GM06990 (cell line): Measurements from ENCODE around the gene GET3.
"Not testable (repeated sequence)": the region's sequence is repeated elsewhere in the genome, so short reads cannot be mapped to it uniquely, and the experiment has no call there.

Experiments used
- DNase-seq: peaks from one replicate; pipeline ENCODE4 v3.0.0-alpha.2; 2011; ENCODE audit not compliant: insufficient read length; ENCODE audit errors: extremely low read depth
- H3K27me3 ChIP-seq: replicated peaks from 2 replicates; pipeline ENCODE4 v1.6.0; 2011; ENCODE audit warnings: low read length; ENCODE audit not compliant: control insufficient read depth, insufficient read depth
- H3K36me3 ChIP-seq: 2 replicates; pipeline ENCODE4 v1.5.1; 2011; ENCODE audit warnings: low read length; ENCODE audit not compliant: control insufficient read depth, insufficient read depth
- H3K4me3 ChIP-seq: replicated peaks from 2 replicates; pipeline ENCODE4 v1.5.1; 2011; ENCODE audit warnings: low read depth, mild to moderate bottlenecking, control low read depth, low read length
- CTCF ChIP-seq: IDR thresholded peaks from 2 replicates; pipeline ENCODE4 v1.5.1; 2011; ENCODE audit warnings: low read length, control low read depth, mild to moderate bottlenecking, inconsistent platforms; ENCODE audit not compliant: insufficient read depth, poor library complexity, severe bottlenecking

Gene GET3

GRCh38 chr19:12720851-12721655 lies 16.2 kb upstream of the GET3 start:
- peak overlapping the region; percentile 90 for H3K4me3 ChIP-seq

GRCh38 chr19:12721656-12722565 lies 15.4 kb upstream of the GET3 start:
- peak; percentile 74 for DNase-seq
- no peak for TF ChIP-seq CTCF
- Histone ChIP-seq H3K27me3 (no peaks in the 10 kb centered on the region), H3K4me3 (peak overlapping the region; percentile 90), H3K36me3 (peaks cover 2% of the 10 kb centered on the region)

More at GRCh38 chr19:12720851-12721655, 16.2 kb upstream of the GET3 start:
- Histone ChIP-seq H3K27me3 (no peaks in the 10 kb centered on the region), H3K36me3 (peaks cover 5% of the 10 kb centered on the region)
- no peak for TF ChIP-seq CTCF
- no peak for DNase-seq

GRCh38 chr19:12722566-12723380 lies 14.5 kb upstream of the GET3 start:
- Histone ChIP-seq H3K4me3 (peak overlapping the region; percentile 90), H3K36me3 (peaks cover 4% of the 10 kb centered on the region), H3K27me3 (no peaks in the 10 kb centered on the region)
- peak; percentile 89 for DNase-seq
- TF ChIP-seq CTCF, result no peak

GRCh38 chr19:12723381-12723640 lies 14.0 kb upstream of the GET3 start:
- no peaks in the 10 kb centered on the region for H3K27me3 ChIP-seq
- no peak for DNase-seq
- TF ChIP-seq CTCF, result no peak
- peaks cover 6% of the 10 kb centered on the region for H3K36me3 ChIP-seq
- peak overlapping the region; percentile 90 for H3K4me3 ChIP-seq

- Histone ChIP-seq H3K36me3 (peaks cover 6% of the 10 kb centered on the region), H3K4me3 (peak within 1 kb of the TSS; percentile 90), H3K27me3 (no peaks in the 10 kb centered on the region)
- peak; percentile 74 for DNase-seq
- TF ChIP-seq CTCF, result no peak
Observed at GRCh38 chr19:12723641-12724426, 13.5 kb upstream of the GET3 start, which contains the start of gene TNPO2. TNPO2 (minus strand) TSS chr19:12723932; CDS start chr19:12720977, 2,955 bp downstream.

GRCh38 chr19:12725612-12726011 lies 11.7 kb upstream of the GET3 start:
- not testable (repeated sequence) for H3K4me3 ChIP-seq, H3K27me3 ChIP-seq, DNase-seq
- H3K36me3 ChIP-seq, result peaks cover 16% of the 10 kb centered on the region
